ENCODE results near the gene MYH10.

The MYH10 gene

GRCh38 chr17:8656693-8657092 is 26.2 kb upstream of the MYH10 start:
- no peak overlapping the region for H3K27ac ChIP-seq (ENCODE audit: low read length, poor library complexity, severe bottlenecking)
- no peak overlapping the region for H2AK5ac ChIP-seq (ENCODE audit: low read length, severe bottlenecking)
- H3K36me3 ChIP-seq (ENCODE audit: control insufficient read depth in 1 of 2, insufficient read depth in 2 of 2, low read depth in 1 of 2, low read length in 2 of 2), result no peaks in the 10 kb centered on the region
- no peak overlapping the region for H3K9ac ChIP-seq (ENCODE audit: low read length)
- no peak for DNase-seq
- no peak overlapping the region for H3K4me3 ChIP-seq (ENCODE audit: insufficient read depth in 1 of 2, low read depth in 1 of 2, low read length in 2 of 2)
- H3K4me1 ChIP-seq (ENCODE audit: control insufficient read depth, insufficient read depth, low read depth, low read length), result no peaks in the 10 kb centered on the region
- no peak overlapping the region for H3K4ac ChIP-seq (ENCODE audit: low read depth in 1 of 2, low read length in 2 of 2)
- H4K91ac ChIP-seq (ENCODE audit: low read length), result no peak overlapping the region
- no peak overlapping the region for H2BK5ac ChIP-seq (ENCODE audit: low read depth, low read length, poor library complexity, severe bottlenecking)
- H4K8ac ChIP-seq (ENCODE audit: low read length), result no peak overlapping the region
- peaks cover 8% of the 10 kb centered on the region for H3K9me3 ChIP-seq (ENCODE audit: control insufficient read depth, low read length)
- H3K14ac ChIP-seq (ENCODE audit: low read length in 2 of 2), result no peak overlapping the region
- no peak overlapping the region for H3K18ac ChIP-seq (ENCODE audit: low read depth in 1 of 2, low read length in 2 of 2)
- no peak overlapping the region for H3K4me2 ChIP-seq (ENCODE audit: low read length, poor library complexity, severe bottlenecking)
- no peak overlapping the region for H3K23ac ChIP-seq (ENCODE audit: low read length in 2 of 2)
- H3K79me1 ChIP-seq (replicated peaks; ENCODE audit: low read length, poor library complexity, severe bottlenecking), result no peaks in the 10 kb centered on the region
- no peak overlapping the region for H2AFZ ChIP-seq (ENCODE audit: low read depth, low read length)
- H3K27me3 ChIP-seq (ENCODE audit: control insufficient read depth in 1 of 2, insufficient read depth in 1 of 2, low read length in 2 of 2), result peaks cover 0 to 9% of the 10 kb centered on the region in 2 experiments
- no peak overlapping the region for H2BK12ac ChIP-seq (ENCODE audit: low read length in 2 of 2)
- no peak overlapping the region for H2BK15ac ChIP-seq (ENCODE audit: low read depth, poor library complexity, severe bottlenecking)
- WGBS, result 58% methylated on average over 2 of the region's 4 CpGs
- H2BK120ac ChIP-seq (ENCODE audit: low read depth, low read length), result no peak overlapping the region

- no peak overlapping the region for H3K9ac ChIP-seq (ENCODE audit: low read length)
- WGBS, result 98% methylated on average over 3 of the region's 4 CpGs
- H3K4me2 ChIP-seq (ENCODE audit: low read length, poor library complexity, severe bottlenecking), result no peak overlapping the region
- peaks cover 0 to 2% of the 10 kb centered on the region in 2 experiments for H3K27me3 ChIP-seq (ENCODE audit: control insufficient read depth in 1 of 2, insufficient read depth in 1 of 2, low read length in 2 of 2)
- no peak overlapping the region for H3K18ac ChIP-seq (ENCODE audit: low read depth in 1 of 2, low read length in 2 of 2)
- no peak overlapping the region for H2BK15ac ChIP-seq (ENCODE audit: low read depth, poor library complexity, severe bottlenecking)
- no peak overlapping the region for H4K8ac ChIP-seq (ENCODE audit: low read length)
- H3K27ac ChIP-seq (ENCODE audit: low read length, poor library complexity, severe bottlenecking), result no peak overlapping the region
- no peak overlapping the region for H2AK5ac ChIP-seq (ENCODE audit: low read length, severe bottlenecking)
- H3K36me3 ChIP-seq (ENCODE audit: control insufficient read depth in 1 of 2, insufficient read depth in 2 of 2, low read depth in 1 of 2, low read length in 2 of 2), result no peaks in the 10 kb centered on the region
- no peak overlapping the region for H2BK5ac ChIP-seq (ENCODE audit: low read depth, low read length, poor library complexity, severe bottlenecking)
- no peak overlapping the region for H2BK120ac ChIP-seq (ENCODE audit: low read depth, low read length)
- peaks cover 8% of the 10 kb centered on the region for H3K9me3 ChIP-seq (ENCODE audit: control insufficient read depth, low read length)
- no peak overlapping the region for H2BK12ac ChIP-seq (ENCODE audit: low read length in 2 of 2)
- H3K79me1 ChIP-seq (replicated peaks; ENCODE audit: low read length, poor library complexity, severe bottlenecking), result no peaks in the 10 kb centered on the region
- H3K4me1 ChIP-seq (ENCODE audit: control insufficient read depth, insufficient read depth, low read depth, low read length), result no peaks in the 10 kb centered on the region
- no peak for DNase-seq
- no peak overlapping the region for H3K4ac ChIP-seq (ENCODE audit: low read depth in 1 of 2, low read length in 2 of 2)
- no peak overlapping the region for H3K14ac ChIP-seq (ENCODE audit: low read length in 2 of 2)
- H2AFZ ChIP-seq (ENCODE audit: low read depth, low read length), result no peak overlapping the region
- H3K23ac ChIP-seq (ENCODE audit: low read length in 2 of 2), result no peak overlapping the region
- no peak overlapping the region for H3K4me3 ChIP-seq (ENCODE audit: insufficient read depth in 1 of 2, low read depth in 1 of 2, low read length in 2 of 2)
- no peak overlapping the region for H4K91ac ChIP-seq (ENCODE audit: low read length)
These were observed 24.3 kb upstream of the MYH10 start for GRCh38 chr17:8654822-8655221.

- Histone ChIP-seq H3K36me3 (ENCODE audit: control insufficient read depth in 1 of 2, insufficient read depth in 2 of 2, low read depth in 1 of 2, low read length in 2 of 2) (no peaks in the 10 kb centered on the region), H3K4me1 (ENCODE audit: control insufficient read depth, insufficient read depth, low read depth, low read length) (peaks cover 4% of the 10 kb centered on the region), H3K4me3 (ENCODE audit: insufficient read depth in 1 of 2, low read depth in 1 of 2, low read length in 2 of 2) (no peak overlapping the region), H3K27me3 (ENCODE audit: control insufficient read depth in 1 of 2, insufficient read depth in 1 of 2, low read length in 2 of 2) (no peaks in the 10 kb centered on the region), H3K9me3 (ENCODE audit: control insufficient read depth, low read length) (no peaks in the 10 kb centered on the region), H2BK120ac (ENCODE audit: low read depth, low read length) (no peak overlapping the region), H2BK12ac (ENCODE audit: low read length in 2 of 2) (no peak overlapping the region), H3K4ac (ENCODE audit: low read depth in 1 of 2, low read length in 2 of 2) (no peak overlapping the region), H3K14ac (ENCODE audit: low read length in 2 of 2) (no peak overlapping the region), H2AFZ (ENCODE audit: low read depth, low read length) (no peak overlapping the region), H3K79me1 (replicated peaks; ENCODE audit: low read length, poor library complexity, severe bottlenecking) (no peaks in the 10 kb centered on the region), H3K18ac (ENCODE audit: low read depth in 1 of 2, low read length in 2 of 2) (no peak overlapping the region), H3K23ac (ENCODE audit: low read length in 2 of 2) (no peak overlapping the region), H4K8ac (ENCODE audit: low read length) (no peak overlapping the region), H3K9ac (ENCODE audit: low read length) (no peak overlapping the region), H3K27ac (ENCODE audit: low read length, poor library complexity, severe bottlenecking) (no peak overlapping the region), H2AK5ac (ENCODE audit: low read length, severe bottlenecking) (no peak overlapping the region), H3K4me2 (ENCODE audit: low read length, poor library complexity, severe bottlenecking) (no peak overlapping the region), H2BK5ac (ENCODE audit: low read depth, low read length, poor library complexity, severe bottlenecking) (no peak overlapping the region), H4K91ac (ENCODE audit: low read length) (no peak overlapping the region), H2BK15ac (ENCODE audit: low read depth, poor library complexity, severe bottlenecking) (no peak overlapping the region)
- WGBS, result 61% methylated on average over 3 of the region's 4 CpGs
- DNase-seq, result no peak
These were observed 20.5 kb upstream of the MYH10 start for GRCh38 chr17:8651013-8651412.

DNA sequence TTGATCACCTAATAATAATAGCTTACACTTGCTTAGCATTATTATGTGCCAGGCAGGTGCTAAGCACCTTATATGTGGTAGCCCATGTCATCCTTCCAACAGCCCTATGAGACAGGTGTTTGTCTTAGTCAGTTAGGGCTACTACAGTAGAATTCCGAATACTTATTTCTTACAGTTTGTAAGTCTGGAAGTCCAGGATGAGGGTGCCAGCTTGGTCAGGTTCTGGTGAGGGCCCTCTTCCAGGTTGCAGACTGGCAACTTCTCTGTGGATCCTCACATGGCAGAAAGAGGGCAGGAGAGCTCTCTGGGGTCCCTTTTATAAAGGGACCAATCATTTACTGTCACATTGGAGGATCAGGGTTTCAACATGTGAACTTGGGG is 19.6 kb upstream of the MYH10 start:
- Histone ChIP-seq H3K36me3 (ENCODE audit: control insufficient read depth in 1 of 2, insufficient read depth in 2 of 2, low read depth in 1 of 2, low read length in 2 of 2) (no peaks in the 10 kb centered on the region), H3K9me3 (ENCODE audit: control insufficient read depth, low read length) (no peaks in the 10 kb centered on the region), H3K4me3 (ENCODE audit: insufficient read depth in 1 of 2, low read depth in 1 of 2, low read length in 2 of 2) (peak overlapping the region in 1 of 2 experiments; percentile 31), H3K18ac (ENCODE audit: low read depth in 1 of 2, low read length in 2 of 2) (no peak overlapping the region), H3K4me2 (ENCODE audit: low read length, poor library complexity, severe bottlenecking) (no peak overlapping the region), H3K4me1 (ENCODE audit: control insufficient read depth, insufficient read depth, low read depth, low read length) (peaks cover 4% of the 10 kb centered on the region), H2BK120ac (ENCODE audit: low read depth, low read length) (no peak overlapping the region), H3K14ac (ENCODE audit: low read length in 2 of 2) (no peak overlapping the region), H4K91ac (ENCODE audit: low read length) (no peak overlapping the region), H3K79me1 (replicated peaks; ENCODE audit: low read length, poor library complexity, severe bottlenecking) (no peaks in the 10 kb centered on the region), H3K9ac (ENCODE audit: low read length) (peak overlapping the region; percentile 8), H2AK5ac (ENCODE audit: low read length, severe bottlenecking) (no peak overlapping the region), H2BK12ac (ENCODE audit: low read length in 2 of 2) (no peak overlapping the region), H3K27me3 (ENCODE audit: control insufficient read depth in 1 of 2, insufficient read depth in 1 of 2, low read length in 2 of 2) (no peaks in the 10 kb centered on the region), H3K27ac (ENCODE audit: low read length, poor library complexity, severe bottlenecking) (no peak overlapping the region), H2BK5ac (ENCODE audit: low read depth, low read length, poor library complexity, severe bottlenecking) (no peak overlapping the region), H2AFZ (ENCODE audit: low read depth, low read length) (no peak overlapping the region), H2BK15ac (ENCODE audit: low read depth, poor library complexity, severe bottlenecking) (no peak overlapping the region), H4K8ac (ENCODE audit: low read length) (no peak overlapping the region), H3K4ac (ENCODE audit: low read depth in 1 of 2, low read length in 2 of 2) (no peak overlapping the region), H3K23ac (ENCODE audit: low read length in 2 of 2) (no peak overlapping the region)
- DNase-seq, result no peak
- 96% methylated on average over 1 of the region's 1 CpG for WGBS
